Measurements from ENCODE around the gene PDSS2. TPM values are rescaled to one million over a fixed set of nuclear protein-coding genes. Genes with fewer than 3 reads are reported as not detected.

Gene PDSS2
- total RNA-seq, 1 experiment from 2014 or later = 14.8 TPM

DNA sequence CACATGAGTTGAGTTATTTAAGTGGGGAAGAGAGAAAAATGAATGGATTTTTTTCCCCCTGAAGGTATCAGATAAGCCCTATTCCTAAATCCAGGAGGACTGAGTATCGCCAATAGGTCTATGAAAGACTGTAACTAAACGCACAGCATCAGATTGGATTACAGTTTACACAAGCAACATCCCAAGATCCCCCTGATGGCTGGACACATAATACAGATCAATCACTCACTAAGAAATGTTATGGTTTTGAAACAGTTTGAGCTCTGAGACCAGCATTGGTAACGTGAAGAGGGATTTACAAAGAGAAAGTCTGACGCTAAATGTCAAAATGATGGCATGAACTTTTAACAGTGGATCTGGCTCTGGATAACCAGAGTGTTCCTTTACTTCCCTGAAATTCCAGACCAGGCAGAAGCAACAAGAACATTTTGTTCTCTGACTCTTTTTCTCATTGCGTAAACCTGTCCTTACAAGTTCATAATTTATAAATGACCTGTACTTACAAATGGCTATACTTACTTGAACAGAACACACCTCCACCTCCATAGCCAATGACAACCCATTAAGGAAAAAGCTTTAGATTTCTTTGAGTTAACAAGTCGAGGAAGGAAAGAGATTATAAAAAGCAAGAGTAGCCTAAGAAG is 212.3 kb downstream of the PDSS2 start:
- no peak overlapping the region for H3K27ac Mint-ChIP-seq (ENCODE audit: unreplicated experiment)
- no peak overlapping the region for H3K4me3 Mint-ChIP-seq (ENCODE audit: low read depth, unreplicated experiment)
- no peaks in the 10 kb centered on the region for H3K36me3 Mint-ChIP-seq (ENCODE audit: insufficient read depth, unreplicated experiment)
- H3K27me3 Mint-ChIP-seq (ENCODE audit: unreplicated experiment) = no peaks in the 10 kb centered on the region
- DNase-seq = no peak
- H3K4me1 Mint-ChIP-seq (ENCODE audit: low read depth, unreplicated experiment) = no peaks in the 10 kb centered on the region
- no TSS peak for BruUV-seq (replicated peaks)
- TF ChIP-seq, protein P1, sequence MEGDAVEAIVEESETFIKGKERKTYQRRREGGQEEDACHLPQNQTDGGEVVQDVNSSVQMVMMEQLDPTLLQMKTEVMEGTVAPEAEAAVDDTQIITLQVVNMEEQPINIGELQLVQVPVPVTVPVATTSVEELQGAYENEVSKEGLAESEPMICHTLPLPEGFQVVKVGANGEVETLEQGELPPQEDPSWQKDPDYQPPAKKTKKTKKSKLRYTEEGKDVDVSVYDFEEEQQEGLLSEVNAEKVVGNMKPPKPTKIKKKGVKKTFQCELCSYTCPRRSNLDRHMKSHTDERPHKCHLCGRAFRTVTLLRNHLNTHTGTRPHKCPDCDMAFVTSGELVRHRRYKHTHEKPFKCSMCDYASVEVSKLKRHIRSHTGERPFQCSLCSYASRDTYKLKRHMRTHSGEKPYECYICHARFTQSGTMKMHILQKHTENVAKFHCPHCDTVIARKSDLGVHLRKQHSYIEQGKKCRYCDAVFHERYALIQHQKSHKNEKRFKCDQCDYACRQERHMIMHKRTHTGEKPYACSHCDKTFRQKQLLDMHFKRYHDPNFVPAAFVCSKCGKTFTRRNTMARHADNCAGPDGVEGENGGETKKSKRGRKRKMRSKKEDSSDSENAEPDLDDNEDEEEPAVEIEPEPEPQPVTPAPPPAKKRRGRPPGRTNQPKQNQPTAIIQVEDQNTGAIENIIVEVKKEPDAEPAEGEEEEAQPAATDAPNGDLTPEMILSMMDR (IDR thresholded peaks at IDR 0.05; ENCODE audit: unreplicated experiment) = no peak
- CTCF ChIA-PET = interaction anchor here (0.6 kb wide), 1 partner anchor 165 kb away, joined by 3 read pairs; no protein-coding TSS in a partner anchor
- intact Hi-C loops (cut with micrococcal nuclease; ENCODE audit: unreplicated experiment) = no loop called here
- no peaks in the 10 kb centered on the region for H3K9me3 Mint-ChIP-seq (ENCODE audit: low read depth, unreplicated experiment)

DNA sequence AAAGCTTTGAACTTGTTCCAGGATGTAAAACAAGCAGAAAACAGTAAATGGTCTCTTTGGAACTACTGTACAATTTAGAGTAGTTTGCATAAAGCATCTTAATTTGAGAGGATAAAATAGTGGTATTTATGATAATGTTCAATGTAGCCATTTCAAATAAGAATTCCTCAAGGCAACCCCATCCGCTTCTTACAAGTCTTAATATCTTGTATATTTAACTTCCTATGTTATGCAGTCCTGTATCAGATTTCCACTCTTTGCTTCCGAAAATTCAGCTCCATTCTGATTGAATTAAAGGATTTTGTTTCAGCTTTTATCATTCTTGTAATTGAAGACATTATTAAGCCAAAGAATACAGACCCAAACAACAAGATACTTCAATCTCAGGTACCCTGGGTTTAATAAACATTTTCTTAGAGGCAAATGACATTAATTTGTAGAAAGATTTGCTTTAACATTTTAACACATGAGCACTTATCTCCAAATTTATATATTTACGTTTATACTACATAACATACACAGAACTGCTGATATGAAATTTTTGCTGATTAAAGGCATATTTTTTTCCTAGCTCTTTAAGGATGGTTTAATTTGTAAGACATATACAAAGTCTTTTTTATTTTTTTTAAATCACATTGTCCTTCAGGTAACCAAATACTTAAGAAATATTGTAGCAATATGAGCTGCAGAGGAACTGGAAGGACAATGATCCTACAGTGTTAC is 213.0 kb downstream of the PDSS2 start:
- intact Hi-C loops (cut with micrococcal nuclease; ENCODE audit: unreplicated experiment) = no loop called here
- H3K27me3 Mint-ChIP-seq (ENCODE audit: unreplicated experiment) = no peaks in the 10 kb centered on the region
- H3K4me1 Mint-ChIP-seq (ENCODE audit: low read depth, unreplicated experiment) = no peaks in the 10 kb centered on the region
- H3K27ac Mint-ChIP-seq (ENCODE audit: unreplicated experiment) = no peak overlapping the region
- no TSS peak for BruUV-seq (replicated peaks)
- no peaks in the 10 kb centered on the region for H3K9me3 Mint-ChIP-seq (ENCODE audit: low read depth, unreplicated experiment)
- DNase-seq = no peak
- H3K36me3 Mint-ChIP-seq (ENCODE audit: insufficient read depth, unreplicated experiment) = no peaks in the 10 kb centered on the region
- TF ChIP-seq, protein P1 (IDR thresholded peaks at IDR 0.05; ENCODE audit: unreplicated experiment) = no peak
- CTCF ChIA-PET = interaction anchor here (0.6 kb wide), 1 partner anchor 166 kb away, joined by 3 read pairs; no protein-coding TSS in a partner anchor
- no peak overlapping the region for H3K4me3 Mint-ChIP-seq (ENCODE audit: low read depth, unreplicated experiment)

DNA sequence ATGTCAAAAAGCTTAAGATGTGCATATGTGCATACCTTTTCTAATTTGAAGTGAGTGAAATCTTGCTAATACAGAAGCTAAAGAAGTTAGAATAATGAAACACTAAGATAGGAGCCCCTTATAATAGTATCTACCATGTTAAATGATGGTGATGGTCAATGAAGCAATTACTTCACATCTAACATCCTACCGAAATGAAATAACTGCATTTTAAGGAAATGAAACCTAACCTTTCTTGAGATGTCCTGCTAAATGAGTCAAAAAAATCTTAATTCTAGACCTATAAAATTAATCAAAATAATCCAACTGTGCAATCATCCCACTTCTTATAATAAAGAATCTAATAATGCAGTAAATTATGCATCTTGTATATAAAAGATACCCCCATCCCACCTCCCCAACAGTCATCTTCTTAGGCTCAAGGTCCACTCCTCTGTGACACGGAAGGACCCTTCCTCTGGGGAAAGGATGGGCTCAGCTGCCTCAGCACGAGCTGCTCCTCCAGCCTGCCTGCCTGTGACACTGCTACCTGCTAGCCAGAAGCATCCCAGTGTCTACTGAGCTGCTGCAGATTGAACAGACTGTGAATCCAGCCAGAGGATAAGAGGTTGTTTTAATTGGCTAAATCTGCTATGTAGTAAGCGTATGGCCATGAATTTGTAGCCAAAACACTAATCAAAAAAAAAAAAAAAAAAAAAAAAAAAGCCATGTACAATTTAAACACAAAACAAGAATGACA is 214.5 kb downstream of the PDSS2 start:
- no peak overlapping the region for H3K4me3 Mint-ChIP-seq (ENCODE audit: low read depth, unreplicated experiment)
- no TSS peak for BruUV-seq (replicated peaks)
- no peaks in the 10 kb centered on the region for H3K4me1 Mint-ChIP-seq (ENCODE audit: low read depth, unreplicated experiment)
- intact Hi-C loops (cut with micrococcal nuclease; ENCODE audit: unreplicated experiment) = no loop called here
- DNase-seq = no peak
- TF ChIP-seq, protein P1 (IDR thresholded peaks at IDR 0.05; ENCODE audit: unreplicated experiment) = no peak
- H3K27me3 Mint-ChIP-seq (ENCODE audit: unreplicated experiment) = no peaks in the 10 kb centered on the region
- CTCF ChIA-PET = no interaction called here
- no peaks in the 10 kb centered on the region for H3K9me3 Mint-ChIP-seq (ENCODE audit: low read depth, unreplicated experiment)
- no peak overlapping the region for H3K27ac Mint-ChIP-seq (ENCODE audit: unreplicated experiment)
- no peaks in the 10 kb centered on the region for H3K36me3 Mint-ChIP-seq (ENCODE audit: insufficient read depth, unreplicated experiment)

DNA sequence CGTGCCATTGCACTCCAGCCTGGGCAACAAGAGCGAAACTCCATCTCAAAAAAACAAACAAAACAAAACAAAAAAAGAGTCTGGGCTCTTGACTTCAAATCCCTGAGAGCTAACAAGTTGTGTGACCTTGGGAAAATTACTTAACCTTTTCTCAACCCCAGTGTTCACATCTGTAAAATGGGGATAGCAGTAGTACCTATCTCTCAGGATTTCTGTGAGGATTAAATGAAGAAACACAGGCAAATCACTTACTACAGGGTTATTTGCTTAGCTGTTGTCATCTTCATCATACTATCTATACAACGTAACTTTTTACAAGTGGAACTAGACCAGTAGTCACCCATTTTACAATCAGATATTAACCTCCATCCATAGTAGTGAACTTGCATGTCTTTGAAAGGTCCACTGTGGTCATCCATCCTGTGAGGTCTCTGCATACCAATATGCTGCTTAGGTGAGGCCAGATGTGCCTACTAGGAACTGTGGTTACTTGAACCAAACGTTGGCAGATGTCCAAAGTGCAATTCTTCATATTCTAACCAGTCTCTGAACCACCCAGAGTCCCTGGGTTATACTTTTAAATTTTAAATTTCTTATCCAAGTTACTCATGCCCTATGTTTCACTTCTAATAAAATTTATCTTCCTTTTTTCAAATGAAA is 215.2 kb downstream of the PDSS2 start:
- TF ChIP-seq, protein P1 (IDR thresholded peaks at IDR 0.05; ENCODE audit: unreplicated experiment) = no peak
- intact Hi-C loops (cut with micrococcal nuclease; ENCODE audit: unreplicated experiment) = no loop called here

More for the DNA sequence above, 215.2 kb downstream of the PDSS2 start:
- Mint-ChIP-seq H3K27ac (ENCODE audit: unreplicated experiment) (no peak overlapping the region), H3K4me1 (ENCODE audit: low read depth, unreplicated experiment) (no peaks in the 10 kb centered on the region), H3K27me3 (ENCODE audit: unreplicated experiment) (no peaks in the 10 kb centered on the region), H3K9me3 (ENCODE audit: low read depth, unreplicated experiment) (no peaks in the 10 kb centered on the region), H3K36me3 (ENCODE audit: insufficient read depth, unreplicated experiment) (no peaks in the 10 kb centered on the region), H3K4me3 (ENCODE audit: low read depth, unreplicated experiment) (no peak overlapping the region)
- no peak for DNase-seq
- no TSS peak for BruUV-seq (replicated peaks)
- CTCF ChIA-PET = no interaction called here
